ENCODE data around the gene F7.

F7 gene

GRCh38 chr13:113112893-113113845 lies 7.6 kb downstream of the F7 start:
- ChIA-PET CTCF (interaction anchor here (1.0 kb wide), 1 partner anchor 10 kb away, joined by 6 read pairs; the partner anchor contains the start of gene F10), POLR2A (no interaction called here)
- no peak for TF ChIP-seq CTCF (IDR thresholded peaks at IDR 0.05; ENCODE audit: insufficient read depth, low read length, missing control alignments)
- no peak overlapping the region for H3K4me3 ChIP-seq (ENCODE audit: low read depth, low read length)
- DNase-seq (ENCODE audit: low read depth, low spot score) = no peak

- DNase-seq (ENCODE audit: low read depth, low spot score) = no peak
- POLR2A ChIA-PET = no interaction called here
- TF ChIP-seq CTCF (IDR thresholded peaks at IDR 0.05; ENCODE audit: insufficient read depth, low read length, missing control alignments) = no peak
- CTCF ChIA-PET = interaction anchor here (1.0 kb wide), 1 partner anchor 9 kb away, joined by 6 read pairs; the partner anchor contains the start of gene F10
- no peak overlapping the region for H3K4me3 ChIP-seq (ENCODE audit: low read depth, low read length)
Measured at GRCh38 chr13:113113846-113114271, 8.3 kb downstream of the F7 start.

- POLR2A ChIA-PET = no interaction called here
- CTCF ChIA-PET = interaction anchor here (1.0 kb wide), 1 partner anchor 8 kb away, joined by 6 read pairs; the partner anchor contains the start of gene F10
- TF ChIP-seq CTCF (IDR thresholded peaks at IDR 0.05; ENCODE audit: insufficient read depth, low read length, missing control alignments) = no peak
- H3K4me3 ChIP-seq (ENCODE audit: low read depth, low read length) = no peak overlapping the region
- DNase-seq (ENCODE audit: low read depth, low spot score) = no peak
Measured at GRCh38 chr13:113114511-113115362, 9.1 kb downstream of the F7 start.

GRCh38 chr13:113115363-113116205 lies 10.0 kb downstream of the F7 start:
- DNase-seq (ENCODE audit: low read depth, low spot score) = no peak
- POLR2A ChIA-PET = no interaction called here
- CTCF ChIA-PET = no interaction called here

GRCh38 chr13:113116206-113116800 lies 10.7 kb downstream of the F7 start:
- DNase-seq (ENCODE audit: low read depth, low spot score) = no peak
- CTCF ChIA-PET = no interaction called here
- POLR2A ChIA-PET = no interaction called here
- H3K4me3 ChIP-seq (ENCODE audit: low read depth, low read length) = no peak overlapping the region
- no peak for TF ChIP-seq CTCF (IDR thresholded peaks at IDR 0.05; ENCODE audit: insufficient read depth, low read length, missing control alignments)

More at GRCh38 chr13:113115363-113116205, 10.0 kb downstream of the F7 start:
- TF ChIP-seq CTCF (IDR thresholded peaks at IDR 0.05; ENCODE audit: insufficient read depth, low read length, missing control alignments) = no peak
- no peak overlapping the region for H3K4me3 ChIP-seq (ENCODE audit: low read depth, low read length)

All from AG04449 (cell line).